ENCODE measurements around the gene BCAS4.

DNA sequence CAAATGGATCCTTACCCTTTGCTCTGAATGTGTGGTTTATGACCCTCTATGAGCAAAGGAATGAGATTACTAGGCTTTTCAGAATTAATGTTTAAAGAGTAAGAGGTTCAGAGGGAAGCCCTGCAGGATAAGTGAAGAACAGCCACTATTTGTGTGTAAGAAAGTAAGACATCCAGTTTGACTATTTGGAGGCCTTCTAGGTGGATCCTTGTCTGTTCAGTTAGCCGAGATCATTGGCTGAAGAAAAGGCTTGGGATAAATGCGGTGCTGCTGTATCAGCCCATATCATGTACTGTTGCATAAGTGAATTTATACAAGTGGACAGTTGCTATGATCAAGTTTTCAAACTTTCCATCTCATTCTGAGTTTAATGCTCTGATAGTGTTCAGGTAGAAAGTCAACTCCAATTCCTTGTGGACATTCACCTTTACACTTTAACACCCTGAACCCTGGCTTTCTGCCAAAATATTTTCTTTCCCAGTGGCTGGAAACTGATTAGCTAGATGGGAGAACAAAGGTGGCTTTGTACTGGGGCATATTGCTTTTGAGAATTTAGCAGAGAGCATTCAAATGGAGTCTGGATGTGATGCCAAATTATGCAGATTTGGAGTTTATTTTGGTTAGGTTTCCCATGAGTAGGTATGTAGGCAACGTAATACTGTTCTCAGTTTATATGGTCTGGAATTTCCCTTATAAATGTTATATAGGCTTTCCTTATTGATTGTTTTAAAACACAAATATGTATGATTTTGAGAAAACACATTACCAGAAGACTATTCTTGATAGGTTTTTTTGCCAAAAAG is 48.5 kb upstream of the BCAS4 start:
- TF ChIP-seq, protein P1, sequence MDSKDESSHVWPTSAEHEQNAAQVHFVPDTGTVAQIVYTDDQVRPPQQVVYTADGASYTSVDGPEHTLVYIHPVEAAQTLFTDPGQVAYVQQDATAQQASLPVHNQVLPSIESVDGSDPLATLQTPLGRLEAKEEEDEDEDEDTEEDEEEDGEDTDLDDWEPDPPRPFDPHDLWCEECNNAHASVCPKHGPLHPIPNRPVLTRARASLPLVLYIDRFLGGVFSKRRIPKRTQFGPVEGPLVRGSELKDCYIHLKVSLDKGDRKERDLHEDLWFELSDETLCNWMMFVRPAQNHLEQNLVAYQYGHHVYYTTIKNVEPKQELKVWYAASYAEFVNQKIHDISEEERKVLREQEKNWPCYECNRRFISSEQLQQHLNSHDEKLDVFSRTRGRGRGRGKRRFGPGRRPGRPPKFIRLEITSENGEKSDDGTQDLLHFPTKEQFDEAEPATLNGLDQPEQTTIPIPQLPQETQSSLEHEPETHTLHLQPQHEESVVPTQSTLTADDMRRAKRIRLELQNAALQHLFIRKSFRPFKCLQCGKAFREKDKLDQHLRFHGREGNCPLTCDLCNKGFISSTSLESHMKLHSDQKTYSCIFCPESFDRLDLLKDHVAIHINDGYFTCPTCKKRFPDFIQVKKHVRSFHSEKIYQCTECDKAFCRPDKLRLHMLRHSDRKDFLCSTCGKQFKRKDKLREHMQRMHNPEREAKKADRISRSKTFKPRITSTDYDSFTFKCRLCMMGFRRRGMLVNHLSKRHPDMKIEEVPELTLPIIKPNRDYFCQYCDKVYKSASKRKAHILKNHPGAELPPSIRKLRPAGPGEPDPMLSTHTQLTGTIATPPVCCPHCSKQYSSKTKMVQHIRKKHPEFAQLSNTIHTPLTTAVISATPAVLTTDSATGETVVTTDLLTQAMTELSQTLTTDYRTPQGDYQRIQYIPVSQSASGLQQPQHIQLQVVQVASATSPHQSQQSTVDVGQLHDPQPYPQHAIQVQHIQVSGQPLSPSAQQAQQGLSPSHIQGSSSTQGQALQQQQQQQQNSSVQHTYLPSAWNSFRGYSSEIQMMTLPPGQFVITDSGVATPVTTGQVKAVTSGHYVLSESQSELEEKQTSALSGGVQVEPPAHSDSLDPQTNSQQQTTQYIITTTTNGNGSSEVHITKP (tag by site-specific recombination; IDR thresholded peaks at IDR 0.05) = no peak
- TF ChIP-seq ZFP3 (tag by site-specific recombination; IDR thresholded peaks at IDR 0.05; ENCODE audit: low read depth) = no peak
